Tibial artery (tissue), 4 donors: Measurements from ENCODE around the gene GRPEL2.

Experiments used
- DNase-seq, 2 donors: peaks; one replicate each; pipeline ENCODE4 v3.0.0-alpha.2; 2019
- H3K27ac ChIP-seq, 2 donors: fragments of 200-600 bp; sonication (generic) in 1 of 2; 1 replicate in 1 of 2; 2 replicates in 1 of 2; pipeline ENCODE4 v1.5.1; 2018 to 2019; ENCODE audit warnings: mild to moderate bottlenecking in 1 of 2
- H3K27me3 ChIP-seq, 2 donors: fragments of 200-600 bp; sonication (generic) in 1 of 2; one replicate each; pipeline versions ENCODE4 v1.5.1 to v1.6.0; 2016 to 2019
- H3K36me3 ChIP-seq, 3 donors: fragments of 200-600 bp; sonication (generic) in 2 of 3; one replicate each; pipeline ENCODE4 v1.5.1; 2016 to 2019; ENCODE audit warnings: mild to moderate bottlenecking in 2 of 3
- H3K4me1 ChIP-seq, 4 donors: fragments of 200-600 bp; sonication (generic) in 2 of 4; 1 replicate in 3 of 4; 2 replicates in 1 of 4; pipeline ENCODE4 v1.5.1; 2016 to 2019
- H3K4me3 ChIP-seq, 2 donors: fragments of 200-600 bp; sonication (generic) in 1 of 2; 1 replicate in 1 of 2; 2 replicates in 1 of 2; pipeline ENCODE4 v1.5.1; 2018 to 2019; ENCODE audit warnings: mild to moderate bottlenecking in 2 of 2
- H3K9me3 ChIP-seq, 3 donors: fragments of 200-600 bp; sonication (generic) in 1 of 3; one replicate each; pipeline ENCODE4 v1.5.1; 2016 to 2019
- intact Hi-C: fragments of 100-400 bp; cut with DNase I; formaldehyde crosslinking; loops from one replicate; pipeline ENCODE4 v1.15.0; 2023; ENCODE audit warnings: low total_unique reads
- TF ChIP-seq, protein P1 (sequence below), 2 experiments: fragments of 200-600 bp in 1 of 2; fragments of 450-650 bp in 1 of 2; IDR thresholded peaks; one replicate each; pipeline ENCODE4 v1.5.1; 2017 to 2019; ENCODE audit warnings: antibody characterized with exemption in 2 of 2, mild to moderate bottlenecking in 1 of 2, moderate library complexity in 1 of 2

The GRPEL2 gene

DNA sequence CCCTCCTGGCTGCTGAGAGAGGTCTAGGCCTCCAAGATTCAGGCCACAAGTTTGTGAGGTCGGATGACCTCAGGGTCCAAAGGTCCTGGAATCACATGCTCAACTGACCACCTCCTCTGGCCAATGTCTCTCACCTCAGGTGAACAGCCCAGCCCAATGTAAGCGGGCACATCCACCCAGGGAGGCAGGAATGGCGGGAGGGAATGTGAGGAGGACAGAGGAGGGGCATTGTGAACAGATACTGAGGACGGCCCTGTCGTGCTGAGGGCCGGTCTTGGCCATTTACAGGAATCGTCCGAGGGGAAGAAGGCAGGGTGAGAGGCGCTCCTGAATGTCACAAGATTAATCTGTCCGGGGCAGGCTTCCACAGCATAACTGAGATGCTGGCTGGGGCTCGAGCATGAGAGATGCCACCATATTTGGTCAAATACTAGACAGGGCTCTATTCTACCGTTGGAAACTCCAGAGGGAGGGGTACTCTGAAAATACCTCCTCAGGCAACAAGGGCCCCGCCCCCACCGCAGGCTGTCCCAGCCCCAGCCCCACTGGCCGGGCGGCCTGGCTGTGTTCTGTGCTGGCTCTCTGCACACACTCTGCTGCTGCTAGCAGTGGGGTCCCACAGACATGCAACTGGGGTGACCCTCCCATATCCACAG, 35.3 kb downstream of the GRPEL2 start:
- Histone ChIP-seq H3K27ac (peak overlapping the region; percentile 93), H3K27me3 (no peaks in the 10 kb centered on the region), H3K36me3 (no peaks in the 10 kb centered on the region), H3K4me3 (peak overlapping the region; percentile 38 to 40), H3K9me3 (no peaks in the 10 kb centered on the region), H3K4me1 (peaks cover 0 to 79% (median 67%) of the 10 kb centered on the region in 4 donors)
- TF ChIP-seq, protein P1, sequence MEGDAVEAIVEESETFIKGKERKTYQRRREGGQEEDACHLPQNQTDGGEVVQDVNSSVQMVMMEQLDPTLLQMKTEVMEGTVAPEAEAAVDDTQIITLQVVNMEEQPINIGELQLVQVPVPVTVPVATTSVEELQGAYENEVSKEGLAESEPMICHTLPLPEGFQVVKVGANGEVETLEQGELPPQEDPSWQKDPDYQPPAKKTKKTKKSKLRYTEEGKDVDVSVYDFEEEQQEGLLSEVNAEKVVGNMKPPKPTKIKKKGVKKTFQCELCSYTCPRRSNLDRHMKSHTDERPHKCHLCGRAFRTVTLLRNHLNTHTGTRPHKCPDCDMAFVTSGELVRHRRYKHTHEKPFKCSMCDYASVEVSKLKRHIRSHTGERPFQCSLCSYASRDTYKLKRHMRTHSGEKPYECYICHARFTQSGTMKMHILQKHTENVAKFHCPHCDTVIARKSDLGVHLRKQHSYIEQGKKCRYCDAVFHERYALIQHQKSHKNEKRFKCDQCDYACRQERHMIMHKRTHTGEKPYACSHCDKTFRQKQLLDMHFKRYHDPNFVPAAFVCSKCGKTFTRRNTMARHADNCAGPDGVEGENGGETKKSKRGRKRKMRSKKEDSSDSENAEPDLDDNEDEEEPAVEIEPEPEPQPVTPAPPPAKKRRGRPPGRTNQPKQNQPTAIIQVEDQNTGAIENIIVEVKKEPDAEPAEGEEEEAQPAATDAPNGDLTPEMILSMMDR (IDR thresholded peaks at IDR 0.05): no peak
- DNase-seq: peak; percentile 79 to 95
- intact Hi-C loops: loop anchor here (5.0 kb wide), 1 partner anchor 42 kb away; no protein-coding TSS in a partner anchor

DNA sequence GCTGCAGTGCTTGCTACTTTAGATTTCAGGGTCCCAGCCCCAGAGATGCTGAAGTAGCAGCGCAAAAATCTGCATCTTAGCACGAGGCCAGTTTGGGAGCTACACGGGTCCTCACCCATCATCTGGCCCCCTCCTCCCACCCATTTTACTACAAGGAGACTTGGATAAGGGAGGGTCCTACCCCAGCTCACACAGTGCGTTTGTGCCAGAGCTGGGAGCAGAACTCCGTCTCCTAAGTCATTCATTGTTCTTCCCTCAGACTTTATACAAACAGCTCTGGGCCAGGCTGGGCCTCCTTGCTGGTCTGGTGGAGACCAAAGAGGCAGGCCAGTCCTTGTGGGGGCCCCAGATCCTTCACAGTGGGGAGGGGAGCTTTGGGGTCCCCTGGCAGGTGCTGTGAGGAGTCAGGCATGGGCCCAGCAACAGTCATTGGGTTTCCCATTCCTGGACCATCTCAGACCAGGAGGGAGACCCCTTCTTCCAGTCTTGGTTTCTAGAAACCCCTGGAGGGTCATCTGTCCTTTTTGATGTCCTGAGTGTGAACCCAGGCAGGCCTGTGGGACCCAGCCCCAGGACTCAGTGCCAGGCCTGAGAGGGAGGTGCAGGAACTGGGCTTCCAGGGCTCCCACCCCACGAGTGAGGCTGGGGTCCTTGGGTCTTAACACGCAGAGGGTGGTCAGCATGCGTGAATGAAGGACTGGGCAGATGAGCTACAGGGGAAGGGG, 36.1 kb downstream of the GRPEL2 start:
- Histone ChIP-seq H3K36me3 (no peaks in the 10 kb centered on the region), H3K9me3 (no peaks in the 10 kb centered on the region), H3K27ac (peak overlapping the region; percentile 93), H3K4me1 (peaks cover 0 to 84% (median 75%) of the 10 kb centered on the region in 4 donors), H3K27me3 (no peaks in the 10 kb centered on the region), H3K4me3 (peak overlapping the region; percentile 38 to 40)
- intact Hi-C loops: loop anchor here (5.0 kb wide), 1 partner anchor 41 kb away; no protein-coding TSS in a partner anchor
- TF ChIP-seq, protein P1 (IDR thresholded peaks at IDR 0.05): no peak
- no peak for DNase-seq

DNA sequence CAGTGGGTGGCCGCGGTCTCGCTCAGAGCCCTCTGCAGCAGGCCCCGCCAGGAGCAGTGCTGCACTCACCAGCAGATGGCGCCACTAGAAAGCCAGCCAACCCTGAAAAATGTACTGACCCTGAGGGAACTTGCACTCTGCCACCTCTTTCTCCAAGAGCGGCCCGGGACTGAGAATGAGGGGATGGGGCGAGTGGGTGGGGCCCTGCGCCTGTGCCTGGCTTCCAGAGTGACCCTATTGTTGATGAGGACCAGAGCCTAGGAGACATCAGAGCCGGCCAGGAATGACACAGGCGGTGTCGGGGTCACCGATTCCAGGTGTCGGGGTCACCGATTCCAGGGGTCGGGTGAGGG, 36.7 kb downstream of the GRPEL2 start:
- TF ChIP-seq, protein P1 (IDR thresholded peaks at IDR 0.05): peak; percentile 94 to 95
- H3K4me1 ChIP-seq: peaks cover 0 to 90% (median 81%) of the 10 kb centered on the region in 4 donors
- H3K36me3 ChIP-seq: no peaks in the 10 kb centered on the region
- no peaks in the 10 kb centered on the region for H3K27me3 ChIP-seq
- H3K9me3 ChIP-seq: no peaks in the 10 kb centered on the region
- intact Hi-C loops: loop anchor here (2.0 to 5.0 kb wide), 2 partner anchors 25 to 40 kb away; no protein-coding TSS in a partner anchor
- peak overlapping the region; percentile 93 for H3K27ac ChIP-seq
- DNase-seq: peak; percentile 79 to 92
- peak overlapping the region; percentile 38 to 40 for H3K4me3 ChIP-seq

DNA sequence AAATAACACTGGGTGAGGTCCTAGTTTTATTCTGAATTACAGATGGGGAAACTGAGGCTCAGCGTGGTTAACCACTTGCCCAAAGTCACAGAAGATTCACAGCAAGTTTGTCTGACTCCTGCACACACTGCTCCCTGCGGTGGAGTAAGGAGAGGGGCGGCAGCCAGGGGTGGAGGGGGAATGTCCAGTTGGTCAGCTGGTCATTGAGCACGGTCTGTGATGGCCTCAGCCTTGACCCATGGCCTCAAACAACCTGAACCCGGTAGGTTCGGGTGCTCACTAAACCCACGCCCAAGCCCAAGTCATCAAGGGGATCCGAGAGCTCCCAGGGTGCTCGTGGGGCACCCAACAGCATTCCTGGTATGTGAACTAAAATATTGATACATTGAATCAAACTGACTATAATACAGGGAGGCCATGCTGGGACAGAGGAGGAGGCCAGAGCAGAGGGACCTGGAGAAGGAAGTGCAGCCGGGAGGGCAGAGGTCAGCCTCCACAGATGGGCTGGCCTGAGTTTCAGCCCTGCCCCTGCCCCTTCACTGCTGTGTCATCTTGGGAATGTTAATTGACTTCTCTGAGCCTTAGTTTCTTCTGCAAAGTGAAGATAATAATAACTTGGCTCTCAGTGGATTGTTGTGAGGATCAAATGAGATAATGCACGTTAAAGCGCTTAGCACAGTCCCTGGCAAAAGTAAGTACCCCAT, 37.4 kb downstream of the GRPEL2 start:
- TF ChIP-seq, protein P1 (IDR thresholded peaks at IDR 0.05): no peak
- H3K9me3 ChIP-seq: no peaks in the 10 kb centered on the region
- DNase-seq: peak in 1 of 2 donors; percentile 70
- H3K36me3 ChIP-seq: no peaks in the 10 kb centered on the region
- intact Hi-C loops: loop anchor here (2.0 to 5.0 kb wide), 2 partner anchors 24 to 40 kb away; no protein-coding TSS in a partner anchor
- peak overlapping the region; percentile 38 to 40 for H3K4me3 ChIP-seq
- no peaks in the 10 kb centered on the region for H3K27me3 ChIP-seq
- H3K4me1 ChIP-seq: peaks cover 0 to 97% (median 86%) of the 10 kb centered on the region in 4 donors
- peak overlapping the region; percentile 93 for H3K27ac ChIP-seq

DNA sequence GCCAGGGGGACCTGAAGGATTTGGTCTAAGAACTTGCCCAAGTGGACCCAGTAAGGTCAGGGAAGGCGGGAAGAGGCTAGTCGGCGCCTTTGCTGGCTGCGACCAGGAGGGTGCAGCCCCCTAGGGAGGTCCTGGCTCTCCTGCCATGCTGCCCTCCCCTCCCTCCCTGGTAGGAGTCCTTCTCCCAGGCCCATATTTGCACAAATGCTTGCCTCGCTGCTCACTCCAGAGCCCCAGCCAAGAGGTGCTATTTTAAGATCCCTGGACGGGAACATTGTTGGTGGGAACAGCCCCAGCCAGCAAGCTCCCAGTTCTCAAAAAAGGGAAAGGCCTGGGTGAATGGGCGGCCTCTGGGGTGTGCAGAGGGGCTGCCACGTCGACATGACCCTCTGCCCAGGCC, 38.1 kb downstream of the GRPEL2 start:
- no peaks in the 10 kb centered on the region for H3K9me3 ChIP-seq
- H3K4me1 ChIP-seq: peaks cover 0 to 99% (median 89%) of the 10 kb centered on the region in 4 donors
- peak; percentile 75 to 95 for DNase-seq
- H3K4me3 ChIP-seq: peak overlapping the region; percentile 38 to 40
- H3K36me3 ChIP-seq: no peaks in the 10 kb centered on the region
- no peaks in the 10 kb centered on the region for H3K27me3 ChIP-seq
- H3K27ac ChIP-seq: peak overlapping the region; percentile 93
- TF ChIP-seq, protein P1 (IDR thresholded peaks at IDR 0.05): no peak
- intact Hi-C loops: loop anchor here (2.0 to 5.0 kb wide), 2 partner anchors 23 to 39 kb away; no protein-coding TSS in a partner anchor
